MM.1S (cell line): Measurements from ENCODE around the gene PTPRR.

Experiments
- CTCF ChIP-seq: fragments of 300-600 bp; sonication (generic); IDR thresholded peaks from 2 replicates; pipeline ENCODE4 v1.5.1; 2016; ENCODE audit warnings: antibody characterized with exemption, low read length, mixed read lengths
- EZH2 ChIP-seq: fragments of 300-600 bp; sonication (generic); optimal IDR thresholded peaks from 2 replicates; pipeline ENCODE3; 2017; ENCODE audit warnings: low read depth, mild to moderate bottlenecking, antibody characterized with exemption, low read length, mixed read lengths
- EZH2phosphoT487 ChIP-seq: fragments of 300-600 bp; sonication (generic); IDR thresholded peaks from 2 replicates; pipeline ENCODE4 v1.6.1; 2018; ENCODE audit warnings: antibody characterized with exemption, low read length

GRCh38 chr12:70763666-70764065 is 156.9 kb downstream of the PTPRR start:
- TF ChIP-seq EZH2 (no peak), CTCF (no peak), EZH2phosphoT487 (no peak)
